Endometrial microvascular endothelial cells (primary cell): Measurements from ENCODE around the gene SFT2D2. TPM values are rescaled to one million over a fixed set of nuclear protein-coding genes. Genes with fewer than 3 reads are reported as not detected.
"Not testable (repeated sequence)": the region's sequence is repeated elsewhere in the genome, so short reads cannot be mapped to it uniquely, and the experiment has no call there.

ENCODE experiments used
- in situ Hi-C: cut with HindIII; loops from 2 replicates; pipeline ENCODE4 v1.10.0; 2017; ENCODE audit warnings: low sequenced_read_pairs, low pct_unique_long_range_greater_than_20kb; ENCODE audit errors: inconsistent ontology term
- total RNA-seq: library from RNA; depleted of rRNA; stranded (reverse); fragments of >200 nt; gene quantifications from one replicate; pipeline ENCODE4 v1.2.3, GENCODE V29; 2015; ENCODE audit errors: inconsistent ontology term

Gene SFT2D2
- total RNA-seq = 35.4 TPM

- in situ Hi-C loops = no loop called here
Observed at GRCh38 chr1:168225476-168226190, at the start of gene SFT2D2. Gene SFT2D2 (plus strand): TSS chr1:168226004. CDS start chr1:168226080, 76 bp downstream.

GRCh38 chr1:168178227-168178637 is 47.6 kb upstream of the SFT2D2 start:
- in situ Hi-C loops = no loop called here

GRCh38 chr1:168178638-168179437 is 47.0 kb upstream of the SFT2D2 start, which contains the start of gene TIPRL:
Gene TIPRL (plus strand): TSS chr1:168178962. CDS start chr1:168179078, 116 bp downstream.
- in situ Hi-C loops = no loop called here

GRCh38 chr1:168179438-168180147 is 46.2 kb upstream of the SFT2D2 start:
- in situ Hi-C loops = no loop called here

- in situ Hi-C loops = no loop called here
Observed at GRCh38 chr1:168180148-168180524, 45.7 kb upstream of the SFT2D2 start.

GRCh38 chr1:168181063-168181720 is 44.6 kb upstream of the SFT2D2 start:
- in situ Hi-C loops = not testable (repeated sequence)

GRCh38 chr1:168187177-168187576 is 38.6 kb upstream of the SFT2D2 start:
- in situ Hi-C loops = no loop called here

GRCh38 chr1:168190403-168190802 is 35.4 kb upstream of the SFT2D2 start:
- in situ Hi-C loops = no loop called here

GRCh38 chr1:168195199-168196135 is 30.3 kb upstream of the SFT2D2 start:
- in situ Hi-C loops = no loop called here

GRCh38 chr1:168199056-168199455 is 26.7 kb upstream of the SFT2D2 start:
- in situ Hi-C loops = no loop called here

GRCh38 chr1:168202941-168203654 is 22.7 kb upstream of the SFT2D2 start:
- in situ Hi-C loops = no loop called here

GRCh38 chr1:168206111-168206510 is 19.7 kb upstream of the SFT2D2 start:
- in situ Hi-C loops = no loop called here

- in situ Hi-C loops = not testable (repeated sequence)
Observed at GRCh38 chr1:168207673-168208072, 18.1 kb upstream of the SFT2D2 start.

- in situ Hi-C loops = no loop called here
Observed at GRCh38 chr1:168210312-168210711, 15.5 kb upstream of the SFT2D2 start.

GRCh38 chr1:168213349-168213748 is 12.5 kb upstream of the SFT2D2 start:
- in situ Hi-C loops = no loop called here

GRCh38 chr1:168216171-168216570 is 9.6 kb upstream of the SFT2D2 start:
- in situ Hi-C loops = no loop called here

GRCh38 chr1:168217664-168218063 is 8.1 kb upstream of the SFT2D2 start:
- in situ Hi-C loops = no loop called here
